B cell (primary cell): ENCODE results near the gene RTN4. TPM values are rescaled to one million over a fixed set of nuclear protein-coding genes. Genes with fewer than 3 reads are reported as not detected.

Experiments used
- ATAC-seq: fragments of 200-7000 bp; cut with Tn5 transposase; one replicate; pipeline ENCODE4 v1.10.0; 2021; ENCODE audit warnings: low read depth, mild to moderate bottlenecking, moderate number of reproducible peaks, moderate library complexity
- CTCF ChIA-PET: fragments of 350-600 bp; sonication (Branson Sonifier 250); formaldehyde crosslinking; loops from one replicate; lab custom pipeline; 2021; ENCODE audit warnings: antibody characterized with exemption, inconsistent platforms; lab: Charles Lee
- POLR2A ChIA-PET: fragments of 350-600 bp; sonication (Branson Sonifier 250); formaldehyde crosslinking; loops from one replicate; lab custom pipeline; 2021; ENCODE audit warnings: antibody characterized with exemption; lab: Charles Lee
- DNase-seq: peaks from one replicate; pipeline ENCODE4 v3.0.0; 2013
- H2AFZ ChIP-seq: 2 replicates; pipeline ENCODE4 v1.6.1; 2012; ENCODE audit warnings: mild to moderate bottlenecking, low read depth, low read length; ENCODE audit not compliant: insufficient read depth, poor library complexity, severe bottlenecking
- H3K27ac ChIP-seq, 2 donors: 1 replicate in 1 of 2; 2 replicates in 1 of 2; pipeline ENCODE4 v1.5.1; 2012 to 2013; ENCODE audit warnings: low read length in 2 of 2, mild to moderate bottlenecking in 2 of 2, moderate library complexity in 1 of 2
- H3K27me3 ChIP-seq, 4 experiments: fragments of 200-600 bp in 1 of 4; sonication (generic) in 1 of 4; replicated peaks in 1 of 4; 1 replicate in 2 of 4; 2 replicates in 2 of 4; pipeline versions ENCODE4 v1.6.1 to v1.7.0; 2013 to 2016; ENCODE audit warnings: low read length in 3 of 4, mild to moderate bottlenecking in 2 of 4, mixed read lengths in 1 of 4, moderate library complexity in 1 of 4; ENCODE audit not compliant: insufficient read depth in 4 of 4, control insufficient read depth in 3 of 4; ENCODE audit errors: control extremely low read depth in 1 of 4
- H3K36me3 ChIP-seq, 2 experiments: replicated peaks in 1 of 2; 1 replicate in 1 of 2; 2 replicates in 1 of 2; pipeline versions ENCODE4 v1.6.1 to v1.7.1; 2013; ENCODE audit warnings: low read length in 1 of 2; ENCODE audit not compliant: insufficient read depth in 2 of 2, control insufficient read depth in 1 of 2; ENCODE audit errors: control extremely low read depth in 1 of 2, extremely low read depth in 1 of 2
- H3K4me1 ChIP-seq, 2 donors: fragments of 200-600 bp in 1 of 2; sonication (generic) in 1 of 2; 1 replicate in 1 of 2; 2 replicates in 1 of 2; pipeline versions ENCODE4 v1.5.1 to v1.6.1; 2013 to 2017; ENCODE audit warnings: low read length in 2 of 2; ENCODE audit not compliant: control insufficient read depth in 2 of 2, insufficient read depth in 2 of 2
- H3K4me2 ChIP-seq: replicated peaks from 2 replicates; pipeline ENCODE3; 2012; ENCODE audit warnings: mild to moderate bottlenecking, low read depth, low read length; ENCODE audit not compliant: poor library complexity, severe bottlenecking
- H3K4me3 ChIP-seq, 5 experiments: fragments of 200-600 bp in 1 of 5; sonication (generic) in 1 of 5; 1 replicate in 3 of 5; 2 replicates in 2 of 5; pipeline versions ENCODE4 v1.5.1 to v1.7.0; 2011 to 2016; ENCODE audit warnings: low read length in 4 of 5, mild to moderate bottlenecking in 4 of 5, low read depth in 2 of 5, control low read depth in 1 of 5, moderate library complexity in 1 of 5; ENCODE audit not compliant: insufficient read depth in 1 of 5; ENCODE audit errors: control extremely low read depth in 1 of 5, extremely low read depth in 1 of 5
- H3K79me2 ChIP-seq: fragments of 200-600 bp; sonication (generic); one replicate; pipeline ENCODE4 v1.6.0; 2016; ENCODE audit warnings: low read length; ENCODE audit not compliant: control insufficient read depth, insufficient read depth
- H3K9ac ChIP-seq: fragments of 200-600 bp; sonication (generic); 2 replicates; pipeline ENCODE4 v1.6.1; 2017; ENCODE audit warnings: mild to moderate bottlenecking, low read length, moderate library complexity
- H3K9me3 ChIP-seq, 3 donors: one replicate each; pipeline versions ENCODE4 v1.6.1 to v1.7.1; 2013; ENCODE audit warnings: low read length in 2 of 3; ENCODE audit not compliant: control insufficient read depth in 2 of 3, insufficient read depth in 1 of 3; ENCODE audit errors: control extremely low read depth in 1 of 3
- H4K20me1 ChIP-seq: 2 replicates; pipeline ENCODE4 v1.6.0; 2012; ENCODE audit warnings: mild to moderate bottlenecking, low read length; ENCODE audit not compliant: insufficient read depth, control insufficient read depth, poor library complexity, severe bottlenecking
- H3K27ac Mint-ChIP-seq: one replicate; pipeline ENCODE4 v1.8.0; 2021; ENCODE audit warnings: mixed read lengths
- H3K27me3 Mint-ChIP-seq: one replicate; pipeline ENCODE4 v1.8.0; 2021; ENCODE audit warnings: mixed read lengths
- H3K4me1 Mint-ChIP-seq: one replicate; pipeline ENCODE4 v1.8.0; 2021; ENCODE audit warnings: mixed read lengths
- H3K4me3 Mint-ChIP-seq: one replicate; pipeline ENCODE4 v1.8.0; 2021; ENCODE audit warnings: mixed read lengths
- H3K9me3 Mint-ChIP-seq: one replicate; pipeline ENCODE4 v1.8.0; 2022; ENCODE audit warnings: mixed read lengths; ENCODE audit not compliant: insufficient read depth
- CTCF ChIP-seq: fragments of 200-600 bp; IDR thresholded peaks from one replicate; pipeline ENCODE4 v1.8.0; 2022; ENCODE audit warnings: antibody characterized with exemption, mild to moderate bottlenecking
- EZH2 ChIP-seq: IDR thresholded peaks from 2 replicates; pipeline ENCODE4 v1.6.1; 2012; ENCODE audit warnings: borderline replicate concordance, low read depth, mild to moderate bottlenecking, moderate library complexity, low read length; ENCODE audit not compliant: insufficient read depth, poor library complexity, severe bottlenecking
- WGBS: methylation state at CpG from one replicate; pipeline ENCODE4 v1.1.5; 2013; ENCODE audit warnings: missing lambda C conversion rate; ENCODE audit not compliant: insufficient coverage; 5-methylcytosine and 5-hydroxymethylcytosine counted together
- intact Hi-C: fragments of 100-400 bp; cut with micrococcal nuclease; formaldehyde crosslinking; loops from one replicate; pipeline ENCODE4 v1.10.0; 2022
- polyA plus RNA-seq: library from polyadenylated mRNA; depleted of rRNA; stranded (reverse); fragments of >200 nt; gene quantifications from 2 replicates; pipeline ENCODE4 v1.2.3, GENCODE V29; 2012
- total RNA-seq, 2 donors: library from RNA; stranded (reverse); fragments of 120-200 nt in 1 of 2; gene quantifications; 1 replicate in 1 of 2; 2 replicates in 1 of 2; pipeline versions ENCODE4 v1.2.3 to v1.2.4, GENCODE V29; 2013 to 2022

Gene RTN4
- total and polyA plus RNA-seq, 2 donors (not counting 1 experiment from before 2014, with no cell fraction given) = 30.8 to 65.9 TPM

GRCh38 chr2:55043841-55044240 is 6.4 kb downstream of the RTN4 start:
- TF ChIP-seq CTCF (no peak), EZH2 (no peak)
- Mint-ChIP-seq H3K27ac (no peak overlapping the region), H3K9me3 (no peaks in the 10 kb centered on the region), H3K4me1 (peaks cover 51% of the 10 kb centered on the region), H3K4me3 (no peak overlapping the region), H3K27me3 (no peaks in the 10 kb centered on the region)
- Histone ChIP-seq H3K4me3 (no peak overlapping the region), H4K20me1 (peaks cover 27% of the 10 kb centered on the region), H3K27ac (no peak overlapping the region), H2AFZ (no peak overlapping the region), H3K79me2 (peaks cover 97% of the 10 kb centered on the region), H3K4me1 (peaks cover 18 to 24% of the 10 kb centered on the region in 2 donors), H3K36me3 (peaks cover under 1 to 3% of the 10 kb centered on the region in 2 experiments), H3K27me3 (no peaks in the 10 kb centered on the region), H3K9ac (no peak overlapping the region), H3K9me3 (no peaks in the 10 kb centered on the region), H3K4me2 (no peak overlapping the region)
- ChIA-PET CTCF (no interaction called here), POLR2A (no interaction called here)
- ATAC-seq (no peak), DNase-seq (no peak)
- intact Hi-C loops = no loop called here
- WGBS = 96% methylated on average over 3 of the region's 8 CpGs

GRCh38 chr2:55038428-55038827 is 11.8 kb downstream of the RTN4 start:
- Histone ChIP-seq H3K4me1 (peaks cover under 1 to 7% of the 10 kb centered on the region in 2 donors), H3K79me2 (peaks cover 96% of the 10 kb centered on the region), H3K4me3 (no peak overlapping the region), H3K27me3 (no peaks in the 10 kb centered on the region), H3K9me3 (peaks cover 2 to 4% (median 3%) of the 10 kb centered on the region in 3 donors), H3K9ac (no peak overlapping the region), H3K27ac (no peak overlapping the region), H3K4me2 (no peak overlapping the region), H2AFZ (no peak overlapping the region), H4K20me1 (peaks cover 31% of the 10 kb centered on the region), H3K36me3 (peaks cover 0 to 2% of the 10 kb centered on the region in 2 experiments)
- WGBS = no CpG with 5 or more reads among the region's 1 CpG
- ATAC-seq = no peak
- no peak for DNase-seq
- Mint-ChIP-seq H3K9me3 (peaks cover 4% of the 10 kb centered on the region), H3K4me1 (peaks cover 38% of the 10 kb centered on the region), H3K4me3 (no peak overlapping the region), H3K27ac (no peak overlapping the region), H3K27me3 (no peaks in the 10 kb centered on the region)
- CTCF ChIA-PET = interaction anchor here (0.8 kb wide), 1 partner anchor 135 kb away, joined by 3 read pairs; no protein-coding TSS in a partner anchor
- no peak for TF ChIP-seq CTCF
- no peak for TF ChIP-seq EZH2
- POLR2A ChIA-PET = no interaction called here
- intact Hi-C loops = no loop called here
